HG02852 (cell line): ENCODE data around the gene ANGPTL2.

ENCODE experiments used
- ATAC-seq: cut with Tn5 transposase; IDR thresholded peaks from one replicate; pipeline ENCODE4 v1.9.1; 2021; ENCODE audit warnings: mild to moderate bottlenecking, moderate library complexity; ENCODE audit not compliant: unreplicated experiment

Gene ANGPTL2

GRCh38 chr9:127121628-127122175, 733 bp downstream of the ANGPTL2 start:
- ATAC-seq, result no peak

- ATAC-seq, result no peak
Measured at GRCh38 chr9:127119320-127119709, 3.1 kb downstream of the ANGPTL2 start.

GRCh38 chr9:127118597-127119319, 3.7 kb downstream of the ANGPTL2 start:
- ATAC-seq, result no peak

GRCh38 chr9:127117801-127118200, 4.6 kb downstream of the ANGPTL2 start:
- ATAC-seq, result no peak

GRCh38 chr9:127116957-127117356, 5.5 kb downstream of the ANGPTL2 start:
- no peak for ATAC-seq

GRCh38 chr9:127116088-127116726, 6.2 kb downstream of the ANGPTL2 start:
- no peak for ATAC-seq

- ATAC-seq, result no peak
Measured at GRCh38 chr9:127114606-127115005, 7.8 kb downstream of the ANGPTL2 start.

GRCh38 chr9:127113191-127113972, 9.1 kb downstream of the ANGPTL2 start:
- ATAC-seq, result no peak

GRCh38 chr9:127112735-127113161, 9.7 kb downstream of the ANGPTL2 start:
- no peak for ATAC-seq

GRCh38 chr9:127112056-127112455, 10.4 kb downstream of the ANGPTL2 start:
- ATAC-seq, result no peak

GRCh38 chr9:127109212-127109711, 13.2 kb downstream of the ANGPTL2 start:
- ATAC-seq, result no peak

- no peak for ATAC-seq
Measured at GRCh38 chr9:127107929-127108876, 14.2 kb downstream of the ANGPTL2 start.

GRCh38 chr9:127107171-127107928, 15.1 kb downstream of the ANGPTL2 start:
- no peak for ATAC-seq

GRCh38 chr9:127106466-127106855, 16.0 kb downstream of the ANGPTL2 start:
- ATAC-seq, result no peak

- no peak for ATAC-seq
Measured at GRCh38 chr9:127105805-127106465, 16.5 kb downstream of the ANGPTL2 start.

- ATAC-seq, result no peak
Measured at GRCh38 chr9:127104581-127105311, 17.7 kb downstream of the ANGPTL2 start.

- no peak for ATAC-seq
Measured at GRCh38 chr9:127102788-127103187, 19.6 kb downstream of the ANGPTL2 start.

- ATAC-seq, result no peak
Measured at GRCh38 chr9:127102176-127102575, 20.3 kb downstream of the ANGPTL2 start.
